NCI-H526 treated with DMSO at 0.1 percent for 48 hours (cell line): ENCODE measurements around the gene PTPN23.

ENCODE experiments used
- DNase-seq: peaks from one replicate; lab custom pipeline; 2025; lab: John Stamatoyannopoulos, UW

The PTPN23 gene

DNA sequence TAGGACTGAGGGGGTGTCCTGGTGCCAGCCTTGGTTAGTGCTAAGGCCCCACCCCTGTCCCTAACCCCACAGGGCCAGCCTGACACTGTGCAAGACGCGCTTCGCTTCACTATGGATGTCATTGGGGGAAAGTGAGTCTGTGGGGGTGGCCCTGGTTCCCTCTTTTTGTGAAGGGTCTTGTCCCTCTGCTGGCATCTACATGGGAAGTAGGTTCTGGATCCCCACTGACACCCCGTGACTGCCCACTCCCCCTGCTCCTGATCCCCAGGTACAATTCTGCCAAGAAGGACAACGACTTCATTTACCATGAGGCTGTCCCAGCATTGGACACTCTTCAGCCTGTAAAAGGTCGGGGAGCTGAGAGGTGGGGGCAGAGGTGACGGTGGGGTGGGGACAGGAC lies 26.4 kb downstream of the PTPN23 start:
- no peak for DNase-seq

- no peak for DNase-seq
Observed at GRCh38 chr3:47407896-47408838, 27.3 kb downstream of the PTPN23 start.

DNA sequence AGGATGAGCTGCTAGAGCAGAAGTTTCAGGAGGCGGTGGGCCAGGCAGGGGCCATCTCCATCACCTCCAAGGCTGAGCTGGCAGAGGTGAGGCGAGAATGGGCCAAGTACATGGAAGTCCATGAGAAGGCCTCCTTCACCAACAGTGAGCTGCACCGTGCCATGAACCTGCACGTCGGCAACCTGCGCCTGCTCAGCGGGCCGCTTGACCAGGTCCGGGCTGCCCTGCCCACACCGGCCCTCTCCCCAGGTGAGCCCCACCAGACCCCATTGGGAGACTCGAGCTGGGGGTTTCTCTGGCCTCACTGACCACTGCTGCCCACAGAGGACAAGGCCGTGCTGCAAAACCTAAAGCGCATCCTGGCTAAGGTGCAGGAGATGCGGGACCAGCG lies 28.0 kb downstream of the PTPN23 start:
- no peak for DNase-seq

- no peak for DNase-seq
Observed at GRCh38 chr3:47409284-47409683, 28.5 kb downstream of the PTPN23 start.

GRCh38 chr3:47409688-47410416 lies 29.0 kb downstream of the PTPN23 start:
- DNase-seq: no peak

DNA sequence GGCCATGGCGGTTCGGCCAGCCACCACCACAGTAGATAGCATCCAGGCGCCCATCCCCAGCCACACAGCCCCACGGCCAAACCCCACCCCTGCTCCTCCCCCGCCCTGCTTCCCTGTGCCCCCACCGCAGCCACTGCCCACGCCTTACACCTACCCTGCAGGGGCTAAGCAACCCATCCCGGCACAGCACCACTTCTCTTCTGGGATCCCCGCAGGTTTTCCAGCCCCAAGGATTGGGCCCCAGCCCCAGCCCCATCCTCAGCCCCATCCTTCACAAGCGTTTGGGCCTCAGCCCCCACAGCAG lies 29.5 kb downstream of the PTPN23 start:
- no peak for DNase-seq

- DNase-seq: no peak
Observed at GRCh38 chr3:47410801-47411646, 30.2 kb downstream of the PTPN23 start.

- DNase-seq: no peak
Observed at GRCh38 chr3:47411696-47412452, 31.1 kb downstream of the PTPN23 start.

DNA sequence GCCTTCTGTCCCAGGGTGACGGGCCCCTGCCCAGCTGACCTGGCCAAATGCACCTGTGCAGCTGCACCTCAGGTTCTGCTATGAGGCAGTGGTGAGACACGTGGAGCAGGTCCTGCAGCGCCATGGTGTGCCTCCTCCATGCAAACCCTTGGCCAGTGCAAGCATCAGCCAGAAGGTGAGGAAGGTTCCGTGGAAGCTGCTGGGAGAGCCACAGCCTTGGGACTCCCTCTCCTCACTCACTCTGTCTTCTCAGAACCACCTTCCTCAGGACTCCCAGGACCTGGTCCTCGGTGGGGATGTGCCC lies 31.6 kb downstream of the PTPN23 start:
- DNase-seq: no peak

- no peak for DNase-seq
Observed at GRCh38 chr3:47412842-47413520, 32.2 kb downstream of the PTPN23 start.

GRCh38 chr3:47413751-47414150 lies 32.9 kb downstream of the PTPN23 start:
- no peak for DNase-seq

DNA sequence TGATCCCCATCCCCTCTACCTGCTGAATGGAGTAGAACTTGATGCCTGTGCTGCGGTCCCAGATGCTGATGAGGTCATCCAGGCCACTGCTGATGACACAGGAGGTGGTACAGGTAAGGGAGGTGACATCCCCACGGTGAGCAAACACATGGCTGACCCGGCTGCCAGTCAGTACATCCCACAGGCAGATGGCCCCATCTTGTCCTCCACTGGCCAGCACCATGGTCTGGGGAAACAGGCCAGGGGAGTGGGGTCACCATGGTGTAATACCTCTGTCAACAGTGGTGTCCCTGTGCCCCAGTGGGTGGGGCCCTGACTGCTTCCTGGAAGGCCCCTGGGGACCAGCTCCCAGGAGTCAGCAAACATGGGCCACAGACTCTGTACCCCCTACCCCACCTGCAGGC lies 33.3 kb downstream of the PTPN23 start:
- no peak for DNase-seq

GRCh38 chr3:47414666-47415587 lies 34.1 kb downstream of the PTPN23 start:
- DNase-seq: no peak

DNA sequence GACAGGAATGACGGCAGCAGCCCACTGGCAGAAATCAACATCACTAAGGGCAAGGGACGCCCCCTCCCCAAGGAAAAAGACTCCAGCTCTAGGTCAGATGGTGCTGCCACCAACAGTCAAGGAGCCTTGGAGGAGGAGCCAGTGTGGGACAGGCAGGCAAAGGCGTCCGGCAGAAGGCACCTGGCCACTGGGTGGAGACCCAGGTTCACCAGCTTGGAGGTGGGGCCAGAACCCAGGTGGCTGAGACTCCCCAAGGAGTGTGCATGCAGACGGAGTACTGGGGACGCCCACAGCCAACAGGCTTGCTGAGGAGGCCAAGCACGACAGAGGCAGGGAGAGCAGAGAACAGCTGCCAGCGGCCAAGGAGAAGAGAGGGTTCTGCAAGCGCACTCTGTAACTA lies 35.2 kb downstream of the PTPN23 start:
- DNase-seq: no peak

DNA sequence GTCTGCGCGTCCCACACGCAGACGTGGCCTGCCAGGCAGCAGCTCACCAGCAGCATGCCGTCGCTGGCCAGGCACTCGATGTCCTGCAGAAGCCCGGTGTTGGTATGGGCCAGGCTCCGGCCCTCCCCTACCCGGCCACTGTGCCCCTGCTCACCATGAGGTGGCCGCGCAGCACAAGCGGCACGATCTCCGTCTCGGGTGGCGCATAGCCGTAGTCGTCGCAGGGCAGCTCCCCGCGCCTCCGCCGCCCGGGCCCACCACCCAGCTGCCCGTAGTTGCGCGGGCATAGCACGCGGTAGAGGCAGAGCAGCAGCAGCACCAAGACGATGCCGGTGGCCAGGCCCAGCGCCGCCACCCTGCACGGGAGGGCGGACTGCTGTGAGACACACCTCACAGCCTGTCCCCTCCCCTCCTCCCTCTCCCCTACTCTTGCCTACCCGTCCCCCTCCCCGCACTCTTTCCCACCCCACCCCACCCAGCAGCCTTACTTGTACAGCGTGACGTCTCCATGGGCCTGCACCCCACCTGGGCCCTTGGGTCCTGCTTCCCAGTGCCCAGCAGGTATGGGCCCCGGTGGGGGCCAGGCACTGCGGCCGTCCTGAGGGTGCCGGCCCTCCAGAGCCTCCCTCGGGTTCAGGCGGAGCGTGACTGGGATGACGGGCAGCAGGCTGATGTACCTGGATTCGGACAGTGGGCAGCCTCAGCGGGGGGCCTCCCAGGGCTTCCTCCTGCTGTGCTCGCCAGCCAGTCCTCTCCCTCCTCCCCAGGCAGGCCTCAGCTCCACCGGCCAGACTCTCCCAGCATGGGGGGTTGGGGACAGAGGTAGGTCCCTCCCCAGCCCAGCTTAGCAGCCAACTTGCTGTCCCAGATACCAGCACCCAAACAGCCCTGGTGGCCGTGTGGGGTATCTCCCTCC lies 37.6 kb downstream of the PTPN23 start:
- no peak for DNase-seq

DNA sequence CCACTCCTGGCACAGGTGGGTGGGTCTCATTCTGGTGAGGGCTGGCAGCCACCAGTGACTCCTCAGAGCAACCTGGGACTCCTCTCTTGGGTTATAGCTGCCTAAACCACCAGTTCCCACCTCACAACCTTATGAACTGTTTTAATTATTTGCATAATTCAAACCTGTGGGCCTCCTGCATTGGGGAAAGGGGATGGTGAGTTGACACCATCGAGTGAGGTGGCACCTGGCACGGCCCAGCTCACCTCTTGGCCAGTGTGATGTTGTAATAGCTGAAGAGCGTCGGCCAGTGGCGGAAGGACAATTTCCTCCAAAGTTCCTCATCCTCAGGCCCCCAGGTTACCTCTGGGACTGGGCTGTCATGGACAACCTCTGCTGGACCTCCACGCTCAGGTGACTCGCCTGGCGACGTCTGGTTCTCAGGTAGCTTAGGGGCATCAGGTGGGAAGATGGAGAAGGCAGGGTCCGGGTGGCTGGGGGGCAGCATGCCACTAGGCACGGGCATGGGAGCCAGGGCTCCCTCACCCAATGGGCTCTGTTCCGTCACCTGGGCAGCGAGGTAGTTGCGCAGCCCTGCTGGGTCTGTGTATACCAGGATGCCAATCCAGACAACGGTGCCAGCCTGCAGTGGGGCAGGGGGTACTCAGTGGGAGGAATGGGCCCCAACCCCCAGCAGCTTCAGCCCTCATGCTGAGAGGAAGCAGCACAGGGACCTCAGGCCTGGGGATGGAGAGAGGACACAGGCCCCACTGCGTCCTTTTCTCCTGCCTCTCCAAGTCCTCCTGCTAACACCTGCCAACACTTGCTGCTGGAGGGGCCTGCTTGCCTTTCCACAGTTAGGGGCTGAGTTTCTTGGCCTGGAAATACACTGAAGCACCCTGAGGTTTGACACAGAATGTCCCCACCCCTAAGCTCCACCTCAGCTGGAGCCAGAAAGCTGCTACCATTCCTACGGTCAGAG lies 38.5 kb downstream of the PTPN23 start:
- peak; percentile 54 for DNase-seq

- DNase-seq: no peak
Observed at GRCh38 chr3:47420044-47420430, 39.2 kb downstream of the PTPN23 start.
